HCT116 (cell line): ENCODE data around the gene CRY2. TPM values are rescaled to one million over a fixed set of nuclear protein-coding genes. Genes with fewer than 3 reads are reported as not detected.

Experiments
- ATAC-seq: fragments of 200-7000 bp; cut with Tn5 transposase; 2 replicates; pipeline ENCODE4 v1.9.1; 2020; ENCODE audit warnings: mild to moderate bottlenecking, moderate library complexity
- BruUV-seq: library from RNA; stranded (reverse); fragments of 400-500 nt; replicated peaks from 2 replicates; lab custom pipeline; 2021; lab: Mats Ljungman, UMichigan
- CTCF ChIA-PET: fragments of 300-600 bp; sonication (Branson Sonifier 250); formaldehyde crosslinking; loops from one replicate; lab custom pipeline; 2021; ENCODE audit warnings: antibody characterized with exemption; lab: Charles Lee
- POLR2A ChIA-PET: fragments of 300-600, 350-600 bp; sonication (Branson Sonifier 250); formaldehyde crosslinking; loops from one replicate; lab custom pipeline; 2021; ENCODE audit warnings: antibody characterized with exemption; lab: Charles Lee
- RAD21 ChIA-PET, 2 experiments: fragments of 300-600 bp; sonication (Branson Sonifier 250); formaldehyde crosslinking; loops; one replicate each; lab custom pipeline; 2023; ENCODE audit warnings: low total read pairs in 2 of 2; ENCODE audit not compliant: uncharacterized antibody in 2 of 2, unreplicated experiment in 2 of 2, low non-redundant PET in 1 of 2; lab: Charles Lee
- DNase-seq: peaks from one replicate; pipeline ENCODE4 v3.0.0-alpha.2; 2010; ENCODE audit warnings: low read depth, low spot score
- H2AFZ ChIP-seq: fragments of 200-600 bp; shearing (Covaris generic), sonication (generic); 2 replicates; pipeline ENCODE4 v1.6.1; 2017; ENCODE audit warnings: low read depth, mixed run types, mixed read lengths, antibody characterized with exemption, low read length; ENCODE audit not compliant: poor library complexity, severe bottlenecking
- H3K27ac ChIP-seq: 2 replicates; pipeline ENCODE4 v1.5.1; 2012; ENCODE audit warnings: low read depth, low read length
- H3K27me3 ChIP-seq: fragments of 200-600 bp; sonication (generic); 2 replicates; pipeline ENCODE4 v1.6.1; 2016; ENCODE audit warnings: mixed run types, low read length, mixed read lengths; ENCODE audit not compliant: insufficient read depth
- H3K36me3 ChIP-seq, 2 experiments: fragments of 200-500 bp in 1 of 2; fragments of 200-600 bp in 1 of 2; sonication (Bioruptor generic) in 1 of 2; sonication (generic) in 1 of 2; 2 replicates each; pipeline versions ENCODE4 v1.5.1 to v1.6.1; 2014 to 2016; ENCODE audit warnings: low read length in 2 of 2, inconsistent platforms in 1 of 2, mixed read lengths in 1 of 2, mixed run types in 1 of 2; ENCODE audit not compliant: insufficient read depth in 2 of 2, control insufficient read depth in 1 of 2
- H3K4me1 ChIP-seq, 2 experiments: fragments of 200-600 bp in 1 of 2; sonication (generic) in 1 of 2; 2 replicates each; pipeline versions ENCODE4 v1.5.1 to v1.6.1; 2012 to 2017; ENCODE audit warnings: low read length in 2 of 2, inconsistent platforms in 1 of 2, mild to moderate bottlenecking in 1 of 2, mixed read lengths in 1 of 2, mixed run types in 1 of 2, moderate library complexity in 1 of 2; ENCODE audit not compliant: insufficient read depth in 2 of 2, control insufficient read depth in 1 of 2
- H3K4me2 ChIP-seq: fragments of 200-600 bp; sonication (generic); 2 replicates; pipeline ENCODE4 v1.6.1; 2017; ENCODE audit warnings: mixed run types, low read length, mixed read lengths
- H3K4me3 ChIP-seq, 2 experiments: fragments of 200-600 bp in 1 of 2; sonication (generic) in 1 of 2; replicated peaks in 1 of 2; 2 replicates each; pipeline ENCODE4 v1.5.1; 2011 to 2016; ENCODE audit warnings: low read length in 2 of 2, control low read depth in 1 of 2, low read depth in 1 of 2, mild to moderate bottlenecking in 1 of 2, mixed read lengths in 1 of 2, mixed run types in 1 of 2
- H3K79me2 ChIP-seq: fragments of 200-600 bp; sonication (generic); 2 replicates; pipeline ENCODE4 v1.6.1; 2017; ENCODE audit warnings: mild to moderate bottlenecking, mixed run types, low read length, moderate library complexity, mixed read lengths; ENCODE audit not compliant: insufficient read depth
- H3K9ac ChIP-seq: fragments of 200-600 bp; sonication (generic); 2 replicates; pipeline ENCODE4 v1.6.1; 2016; ENCODE audit warnings: low read length, mixed read lengths
- H3K9me2 ChIP-seq: fragments of 200-600 bp; sonication (generic), shearing (Covaris generic); 2 replicates; pipeline ENCODE4 v1.6.1; 2017; ENCODE audit warnings: mixed run types, mild to moderate bottlenecking, moderate library complexity; ENCODE audit not compliant: insufficient read depth
- H3K9me3 ChIP-seq, 2 experiments: fragments of 200-500 bp in 1 of 2; fragments of 200-600 bp in 1 of 2; sonication (Bioruptor generic) in 1 of 2; sonication (generic) in 1 of 2; 2 replicates each; pipeline ENCODE4 v1.6.1; 2014 to 2017; ENCODE audit warnings: low read length in 2 of 2, mixed read lengths in 2 of 2, inconsistent platforms in 1 of 2, low read depth in 1 of 2, mild to moderate bottlenecking in 1 of 2, mixed run types in 1 of 2, moderate library complexity in 1 of 2; ENCODE audit not compliant: control insufficient read depth in 1 of 2, insufficient read depth in 1 of 2
- H4K20me1 ChIP-seq: fragments of 200-600 bp; sonication (generic), shearing (Covaris generic); 2 replicates; pipeline ENCODE4 v1.6.1; 2017; ENCODE audit warnings: mixed run types, mild to moderate bottlenecking, moderate library complexity; ENCODE audit not compliant: insufficient read depth
- ELF1 ChIP-seq: IDR thresholded peaks from 2 replicates; pipeline ENCODE4 v1.6.1; 2012; ENCODE audit warnings: low read depth, borderline replicate concordance
- JUND ChIP-seq: IDR thresholded peaks from 2 replicates; pipeline ENCODE4 v1.6.1; 2012
- TCF7L2 ChIP-seq: IDR thresholded peaks from 2 replicates; pipeline ENCODE4 v1.7.0; 2011; ENCODE audit warnings: borderline replicate concordance, inconsistent platforms; ENCODE audit not compliant: insufficient read depth, insufficient read length; ENCODE audit errors: extremely low read depth
- YY1 ChIP-seq: IDR thresholded peaks from 2 replicates; pipeline ENCODE4 v1.6.1; 2011; ENCODE audit warnings: low read length, low read depth, moderate library complexity, mild to moderate bottlenecking; ENCODE audit not compliant: insufficient replicate concordance; ENCODE audit errors: extremely low read depth
- intact Hi-C: fragments of 100-400 bp; cut with micrococcal nuclease; formaldehyde crosslinking; loops from 2 replicates; pipeline ENCODE4 v1.10.0; 2022
- total RNA-seq: library from RNA; stranded (reverse); gene quantifications from one replicate; pipeline ENCODE4 v1.2.1, GENCODE V29; 2021; ENCODE audit not compliant: unreplicated experiment
- TF ChIP-seq, protein P1 (sequence below): IDR thresholded peaks from 2 replicates; pipeline ENCODE4 v1.6.1; 2012; ENCODE audit warnings: low read depth
- TF ChIP-seq, protein P2 (sequence below): IDR thresholded peaks from 2 replicates; pipeline ENCODE4 v1.6.1; 2012

CRY2 gene
- total RNA-seq, 1 experiment from 2014 or later, result 18.0 TPM

DNA sequence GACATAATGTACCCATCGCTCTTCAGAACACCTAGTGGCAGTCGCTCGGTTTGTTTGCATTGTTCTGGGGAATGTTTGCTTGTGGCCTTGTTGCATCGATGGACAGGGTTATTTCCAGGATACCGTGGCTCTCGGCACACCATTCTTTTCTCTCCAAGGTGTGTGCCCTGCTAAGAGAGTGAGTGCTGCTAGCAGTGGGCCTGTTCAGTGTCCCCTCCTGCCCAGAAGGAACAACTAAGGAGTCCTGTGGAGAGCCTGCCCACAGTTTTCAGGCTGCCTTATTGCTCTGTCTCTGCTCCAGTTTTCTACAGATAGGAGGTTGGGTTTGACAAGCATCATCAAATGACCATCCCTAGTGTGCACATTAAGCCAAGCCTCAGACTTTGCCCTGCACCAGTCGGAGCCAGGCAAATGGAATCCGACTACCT lies 1.4 kb downstream of the CRY2 start:
- H3K27ac ChIP-seq, result no peak overlapping the region
- no peaks in the 10 kb centered on the region for H3K9me3 ChIP-seq
- no peaks in the 10 kb centered on the region for H3K27me3 ChIP-seq
- H3K4me1 ChIP-seq, result peaks cover 2 to 20% of the 10 kb centered on the region in 2 experiments; a peak in 3 of 4 replicates
- intact Hi-C loops, result no loop called here
- no peak for ATAC-seq
- H3K9ac ChIP-seq, result 0 out of 2 replicates have a peak overlapping the region, but pooled peaks have one; percentile 96
- no peak overlapping the region for H2AFZ ChIP-seq
- BruUV-seq, result TSS peak; percentile 51
- peak overlapping the region in 1 of 2 experiments; percentile 81; a peak in 3 of 4 replicates for H3K4me3 ChIP-seq
- H3K36me3 ChIP-seq, result no peaks in the 10 kb centered on the region
- RAD21 ChIA-PET, result no interaction called here
- H3K79me2 ChIP-seq, result peaks cover 27% of the 10 kb centered on the region
- no peaks in the 10 kb centered on the region for H4K20me1 ChIP-seq
- H3K9me2 ChIP-seq, result no peaks in the 10 kb centered on the region
- TF ChIP-seq TCF7L2 (no peak), ELF1 (no peak), JUND (no peak), YY1 (no peak)
- TF ChIP-seq, protein P1, sequence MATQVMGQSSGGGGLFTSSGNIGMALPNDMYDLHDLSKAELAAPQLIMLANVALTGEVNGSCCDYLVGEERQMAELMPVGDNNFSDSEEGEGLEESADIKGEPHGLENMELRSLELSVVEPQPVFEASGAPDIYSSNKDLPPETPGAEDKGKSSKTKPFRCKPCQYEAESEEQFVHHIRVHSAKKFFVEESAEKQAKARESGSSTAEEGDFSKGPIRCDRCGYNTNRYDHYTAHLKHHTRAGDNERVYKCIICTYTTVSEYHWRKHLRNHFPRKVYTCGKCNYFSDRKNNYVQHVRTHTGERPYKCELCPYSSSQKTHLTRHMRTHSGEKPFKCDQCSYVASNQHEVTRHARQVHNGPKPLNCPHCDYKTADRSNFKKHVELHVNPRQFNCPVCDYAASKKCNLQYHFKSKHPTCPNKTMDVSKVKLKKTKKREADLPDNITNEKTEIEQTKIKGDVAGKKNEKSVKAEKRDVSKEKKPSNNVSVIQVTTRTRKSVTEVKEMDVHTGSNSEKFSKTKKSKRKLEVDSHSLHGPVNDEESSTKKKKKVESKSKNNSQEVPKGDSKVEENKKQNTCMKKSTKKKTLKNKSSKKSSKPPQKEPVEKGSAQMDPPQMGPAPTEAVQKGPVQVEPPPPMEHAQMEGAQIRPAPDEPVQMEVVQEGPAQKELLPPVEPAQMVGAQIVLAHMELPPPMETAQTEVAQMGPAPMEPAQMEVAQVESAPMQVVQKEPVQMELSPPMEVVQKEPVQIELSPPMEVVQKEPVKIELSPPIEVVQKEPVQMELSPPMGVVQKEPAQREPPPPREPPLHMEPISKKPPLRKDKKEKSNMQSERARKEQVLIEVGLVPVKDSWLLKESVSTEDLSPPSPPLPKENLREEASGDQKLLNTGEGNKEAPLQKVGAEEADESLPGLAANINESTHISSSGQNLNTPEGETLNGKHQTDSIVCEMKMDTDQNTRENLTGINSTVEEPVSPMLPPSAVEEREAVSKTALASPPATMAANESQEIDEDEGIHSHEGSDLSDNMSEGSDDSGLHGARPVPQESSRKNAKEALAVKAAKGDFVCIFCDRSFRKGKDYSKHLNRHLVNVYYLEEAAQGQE, result no peak
- TF ChIP-seq, protein P2, sequence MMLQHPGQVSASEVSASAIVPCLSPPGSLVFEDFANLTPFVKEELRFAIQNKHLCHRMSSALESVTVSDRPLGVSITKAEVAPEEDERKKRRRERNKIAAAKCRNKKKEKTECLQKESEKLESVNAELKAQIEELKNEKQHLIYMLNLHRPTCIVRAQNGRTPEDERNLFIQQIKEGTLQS, result no peak
- POLR2A ChIA-PET, result no interaction called here
- CTCF ChIA-PET, result no interaction called here
- DNase-seq, result no peak
- peak overlapping the region; percentile 88 for H3K4me2 ChIP-seq
